DMS53 (cell line): ENCODE results near the gene TMBIM1.

Experiments used
- DNase-seq: peaks from one replicate; lab custom pipeline; 2025; lab: John Stamatoyannopoulos, UW

Gene TMBIM1, protein sequence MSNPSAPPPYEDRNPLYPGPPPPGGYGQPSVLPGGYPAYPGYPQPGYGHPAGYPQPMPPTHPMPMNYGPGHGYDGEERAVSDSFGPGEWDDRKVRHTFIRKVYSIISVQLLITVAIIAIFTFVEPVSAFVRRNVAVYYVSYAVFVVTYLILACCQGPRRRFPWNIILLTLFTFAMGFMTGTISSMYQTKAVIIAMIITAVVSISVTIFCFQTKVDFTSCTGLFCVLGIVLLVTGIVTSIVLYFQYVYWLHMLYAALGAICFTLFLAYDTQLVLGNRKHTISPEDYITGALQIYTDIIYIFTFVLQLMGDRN

DNA sequence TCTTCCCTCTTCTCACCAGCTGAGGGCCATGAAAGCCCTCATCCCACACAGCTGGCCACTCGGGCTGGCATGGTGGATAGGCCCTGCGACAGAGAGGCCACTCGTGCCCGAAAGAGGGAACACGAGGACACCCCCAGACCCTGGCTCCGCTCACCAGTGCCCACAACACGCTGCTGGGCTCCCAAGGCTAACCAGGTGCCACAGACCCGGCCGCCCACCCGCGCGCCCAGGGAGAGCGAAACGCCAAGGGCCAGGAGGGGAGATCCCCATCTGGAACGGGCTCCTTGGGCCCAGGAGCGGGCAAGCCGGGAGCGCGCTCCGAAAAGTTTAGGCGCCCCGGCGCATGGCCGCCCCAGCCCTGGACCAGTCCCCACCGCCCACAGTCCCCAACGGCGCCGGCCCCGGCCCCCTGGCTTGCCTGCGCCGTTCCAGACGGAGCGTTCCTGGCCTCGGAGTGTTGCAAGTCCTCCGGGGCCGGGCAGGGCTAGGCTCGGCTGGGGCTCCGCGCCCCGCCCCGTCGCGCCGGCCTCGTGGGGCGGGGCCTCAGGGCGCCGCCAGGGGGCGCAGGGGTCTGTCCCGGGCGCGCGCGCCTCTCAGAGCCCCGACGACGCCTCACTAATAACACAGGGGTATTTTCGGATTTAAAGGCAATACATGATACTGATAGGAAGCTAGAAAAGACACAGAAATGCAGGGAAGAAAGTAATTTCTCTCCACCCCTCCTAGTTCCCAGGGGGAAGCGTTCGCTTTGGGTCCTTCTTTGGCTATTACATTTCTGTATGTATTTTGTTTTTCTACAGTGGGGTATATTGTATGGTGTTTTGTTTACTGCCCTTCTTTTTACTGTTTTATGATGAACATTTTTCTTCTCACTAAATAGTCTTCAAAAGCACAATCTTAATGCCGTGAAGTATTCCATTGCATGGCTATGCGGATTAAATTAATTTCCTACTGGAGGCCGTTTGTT lies at the start of gene TMBIM1:
Gene TMBIM1 (minus strand): TSS at position 456 of the 967 bp plus-strand sequence. CDS start 10,362 bp downstream, outside the sequence.
- DNase-seq, result peak; percentile 79

DNA sequence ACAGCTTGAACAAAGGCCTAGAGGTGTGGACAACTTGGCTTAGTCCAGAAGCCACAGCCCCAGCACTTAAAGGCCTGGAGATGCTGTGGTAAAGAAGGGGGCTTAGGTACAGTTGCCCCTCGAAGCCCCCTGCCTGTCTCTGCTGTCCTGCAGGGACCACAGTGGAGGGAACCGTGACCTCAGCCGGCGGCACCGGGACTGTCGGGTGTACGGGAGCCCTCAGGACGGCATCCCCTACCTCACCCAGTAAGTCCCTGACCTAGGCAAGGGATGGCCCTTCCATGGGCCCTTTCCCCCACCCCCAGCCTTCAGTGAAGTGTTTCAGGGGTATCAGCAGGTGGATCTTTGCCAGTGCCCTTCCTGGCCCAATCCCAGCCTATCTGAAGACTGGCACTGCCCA lies 49.1 kb upstream of the TMBIM1 start:
- DNase-seq, result no peak

DNA sequence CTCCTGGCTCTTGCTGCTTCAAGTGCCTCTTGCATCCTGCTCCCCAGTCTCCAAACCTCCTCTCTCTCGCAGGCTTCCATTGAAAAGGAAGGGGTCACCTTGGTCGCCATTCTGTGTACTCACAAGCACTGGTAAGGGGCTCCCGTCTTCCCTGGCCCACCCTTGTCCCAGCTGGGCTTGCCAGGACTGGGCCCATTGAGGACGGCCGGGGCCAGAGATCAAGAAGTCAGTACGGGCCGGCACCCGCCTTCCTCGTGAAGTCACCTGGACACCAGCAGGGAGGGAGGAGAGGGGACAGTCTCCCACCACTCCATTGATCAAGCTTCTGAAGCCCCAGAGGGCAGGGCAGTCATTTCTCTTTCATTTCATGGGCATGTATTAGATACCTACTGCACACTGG lies 48.4 kb upstream of the TMBIM1 start:
- no peak for DNase-seq

DNA sequence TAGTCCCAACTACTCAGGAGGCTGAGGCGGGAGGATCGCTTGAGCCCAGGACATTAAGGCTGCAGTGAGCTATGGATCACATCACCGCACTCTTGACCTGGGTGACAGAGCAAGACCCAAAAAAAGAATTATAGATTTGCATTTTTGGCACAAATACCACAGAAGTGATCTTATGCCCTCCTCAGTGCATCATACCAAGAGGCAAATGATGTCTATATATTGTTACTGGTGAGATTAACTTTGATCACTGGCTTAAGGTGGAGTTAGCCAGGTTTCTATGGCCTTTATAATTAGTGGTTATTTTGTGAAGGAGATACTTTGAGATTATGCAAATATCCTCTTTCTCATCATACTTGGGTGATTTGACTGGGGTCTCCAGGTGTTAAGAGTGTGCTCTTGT lies 42.2 kb upstream of the TMBIM1 start:
- no peak for DNase-seq

DNA sequence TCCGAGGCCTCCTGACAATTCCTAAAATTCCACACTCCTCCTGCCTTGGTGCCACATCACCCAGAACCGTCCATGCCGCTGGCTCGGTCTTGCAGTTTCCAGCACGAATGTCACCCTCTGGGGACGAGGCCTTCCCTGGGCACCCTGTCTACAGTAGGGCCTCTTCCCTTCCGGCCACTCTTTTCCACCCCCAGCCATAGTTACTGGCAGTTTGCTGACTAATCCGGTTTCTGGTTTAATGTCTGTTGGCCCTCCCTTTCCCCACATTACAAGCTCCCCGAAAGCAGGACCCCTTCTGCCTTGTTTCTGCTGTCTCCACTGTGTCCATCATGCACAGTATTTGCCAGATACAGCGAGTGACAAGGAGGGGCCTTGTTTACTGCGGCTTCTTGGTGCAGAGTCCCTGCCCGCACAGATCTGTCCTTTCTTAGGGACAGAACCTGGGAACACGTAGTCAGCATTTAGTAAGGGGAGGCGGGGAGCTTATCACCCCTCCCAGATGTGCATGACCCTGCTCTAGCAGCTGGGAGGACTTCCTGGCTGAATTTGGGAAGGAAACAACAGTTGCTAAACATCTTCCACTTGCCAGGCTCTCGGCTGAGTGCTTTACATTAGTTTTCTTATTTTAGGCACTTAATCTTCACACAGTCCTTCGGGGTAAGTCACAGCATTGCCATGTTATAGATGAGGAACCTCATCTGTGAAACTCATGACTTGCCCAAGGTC lies 40.8 kb upstream of the TMBIM1 start:
- DNase-seq, result no peak

DNA sequence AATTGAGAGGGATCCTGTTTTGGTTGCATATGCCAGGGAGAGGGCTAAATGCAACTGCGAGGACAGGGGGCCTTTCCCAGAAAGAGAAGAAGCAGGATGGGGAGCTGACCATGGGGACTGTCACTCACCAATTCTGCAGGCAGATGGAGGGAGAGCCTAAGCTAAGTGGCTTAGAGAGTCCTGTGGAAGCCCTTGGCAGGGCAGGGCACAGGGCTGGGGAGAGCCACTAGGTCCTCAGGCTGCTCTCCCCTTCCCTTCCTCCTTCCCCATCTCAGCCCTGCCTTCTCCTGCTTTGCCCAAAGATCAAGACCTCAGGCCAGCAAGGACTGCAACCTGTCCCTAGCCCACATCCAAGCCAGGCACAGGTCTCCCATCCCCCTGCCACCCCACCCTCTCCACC lies 40.0 kb upstream of the TMBIM1 start:
- DNase-seq, result no peak

DNA sequence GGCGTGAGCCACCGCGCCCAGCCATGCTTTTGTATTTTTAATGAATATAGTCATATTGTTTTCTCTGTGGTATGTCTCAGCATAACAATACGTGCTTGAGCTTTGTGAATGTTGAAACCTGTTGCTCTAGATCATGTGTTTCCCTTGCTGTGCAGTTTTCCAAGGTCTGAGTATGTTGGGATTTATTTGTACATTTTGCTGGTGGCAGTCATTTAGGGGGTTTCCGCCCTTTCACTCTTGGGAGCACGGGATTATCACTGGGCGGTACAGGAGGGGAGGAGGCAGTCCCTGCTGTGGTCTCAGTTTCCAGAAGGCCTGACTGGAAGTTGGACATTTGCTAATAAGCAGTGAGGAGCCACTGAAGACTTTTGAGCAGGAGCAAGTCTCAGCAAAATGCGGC lies 39.4 kb upstream of the TMBIM1 start:
- no peak for DNase-seq

DNA sequence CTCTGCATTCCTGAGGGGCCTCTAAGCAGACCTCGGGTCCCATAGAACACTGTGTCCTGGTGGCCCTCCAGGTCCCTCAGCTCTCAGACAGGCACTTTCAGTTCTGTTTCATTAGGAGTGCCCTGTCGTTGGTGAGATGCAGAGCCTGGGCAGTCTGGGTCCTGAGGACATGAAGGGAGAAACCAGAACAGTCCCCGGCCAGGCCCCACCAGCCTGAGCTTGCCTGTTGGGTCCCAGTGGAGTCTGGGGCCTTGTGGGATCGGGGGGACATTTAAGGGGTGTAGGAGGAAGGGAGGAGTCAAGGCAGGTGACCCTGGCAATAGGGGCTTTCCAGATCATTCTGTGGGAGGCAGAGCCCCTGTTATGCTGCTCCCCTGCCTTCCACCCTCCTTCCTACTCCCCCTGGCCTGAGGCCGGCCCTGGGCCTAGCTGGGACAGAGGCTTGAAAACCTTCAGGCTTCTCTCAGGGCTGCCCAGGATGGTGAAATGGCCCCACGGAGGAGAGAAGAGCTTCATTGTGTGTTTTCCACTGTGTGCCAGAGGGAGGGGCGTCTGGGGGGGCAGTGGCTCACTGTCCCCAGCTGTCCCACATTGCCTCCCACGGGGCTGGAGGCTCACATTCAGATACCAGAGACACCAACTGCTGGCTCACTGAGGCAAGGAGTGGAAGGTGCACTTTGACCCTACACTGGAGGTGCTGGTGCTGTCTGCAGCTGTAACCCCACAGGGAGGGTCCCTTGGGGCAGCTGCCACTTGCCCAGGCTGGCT lies 37.7 kb upstream of the TMBIM1 start:
- no peak for DNase-seq

DNA sequence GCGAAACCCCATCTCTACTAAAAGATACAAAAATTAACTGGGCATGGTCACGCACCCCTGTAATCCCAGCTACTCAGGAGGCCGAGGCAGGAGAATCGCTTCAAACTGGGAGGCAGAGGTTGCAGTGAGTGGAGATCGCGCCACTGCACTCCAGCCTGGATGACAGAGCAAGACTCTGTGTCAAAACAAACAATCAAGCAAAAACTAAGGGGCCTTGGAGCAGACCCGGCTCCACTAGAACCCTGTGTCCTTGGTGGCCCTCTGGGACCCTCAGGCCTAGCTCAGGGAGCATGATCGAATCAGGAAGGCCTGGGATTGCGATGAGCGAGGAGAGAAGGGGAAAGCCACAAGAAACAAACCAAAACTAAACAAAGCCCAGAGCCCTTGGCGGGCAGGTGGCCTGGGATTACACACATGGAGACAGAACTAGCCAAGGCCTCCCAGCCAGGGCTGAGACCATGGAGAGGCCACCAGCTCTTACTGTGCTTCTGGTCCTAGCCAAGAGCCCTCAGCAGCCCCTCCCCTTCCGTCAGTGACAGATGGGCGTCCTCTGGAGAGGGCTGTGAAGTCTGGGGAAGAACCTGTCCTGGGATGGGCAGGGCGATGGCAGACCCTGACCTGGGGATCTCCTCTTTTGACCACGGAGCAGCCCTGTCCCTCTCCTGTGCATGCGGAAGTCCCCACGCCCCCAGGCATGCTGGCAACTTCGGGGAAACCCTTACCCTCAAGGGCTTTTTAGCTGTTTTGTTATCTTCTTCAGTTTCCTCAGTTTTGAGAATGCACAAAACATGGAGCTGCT lies 36.9 kb upstream of the TMBIM1 start:
- DNase-seq, result peak; percentile 5

DNA sequence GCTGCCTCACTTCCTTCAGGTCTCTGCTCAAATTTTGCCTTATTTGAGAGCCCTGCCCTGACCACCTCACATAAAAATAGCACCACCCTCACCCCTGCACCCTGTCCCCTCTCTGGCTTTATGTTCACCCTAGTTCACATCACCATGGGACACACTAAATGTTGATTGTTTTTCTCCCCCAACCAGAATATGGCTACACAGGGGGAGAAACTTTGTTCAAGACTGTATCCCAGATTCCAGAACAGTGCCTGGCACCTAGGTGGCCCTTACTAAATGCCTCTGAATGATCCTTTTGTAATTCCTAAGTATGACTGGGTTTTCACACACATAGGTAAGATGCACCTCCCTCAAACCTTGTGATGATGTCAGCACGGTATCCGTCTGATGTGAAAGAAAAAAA lies 36.0 kb upstream of the TMBIM1 start:
- no peak for DNase-seq

DNA sequence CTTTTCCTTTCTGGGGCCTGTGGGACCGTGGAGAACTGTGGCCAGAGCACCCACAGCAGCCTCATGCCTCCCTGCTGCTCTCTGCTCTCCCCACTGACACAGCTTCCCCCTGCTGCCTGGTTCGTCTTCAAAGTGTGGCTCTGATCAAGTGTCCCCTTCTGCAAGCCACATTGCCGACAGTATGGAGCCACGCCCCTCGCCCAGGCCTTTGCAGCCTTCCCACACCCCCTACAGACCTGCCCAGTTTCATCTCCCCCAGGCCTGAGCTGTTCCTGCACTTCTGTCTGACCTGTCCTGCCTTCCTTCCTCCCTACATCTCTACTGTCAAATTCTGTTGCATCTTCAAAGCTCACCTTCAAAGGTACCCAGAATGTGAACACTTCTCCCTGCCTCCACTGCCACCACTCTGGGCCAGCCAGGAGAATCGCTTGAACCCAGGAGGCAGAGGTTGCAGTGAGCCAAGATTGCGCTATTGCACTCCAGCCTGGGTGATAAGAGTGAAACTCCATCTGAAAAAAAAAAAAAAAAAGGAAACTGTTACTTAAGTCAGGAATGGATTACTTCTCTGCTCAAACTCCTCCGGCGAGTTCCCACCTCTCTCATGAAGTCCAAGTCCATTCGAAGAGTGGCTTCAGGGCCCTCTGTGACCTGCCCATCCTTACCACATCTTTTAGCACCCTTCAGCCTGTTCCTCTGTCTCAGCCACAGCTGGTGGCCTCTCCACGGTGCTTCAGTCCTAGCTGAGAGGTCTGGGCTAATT lies 35.3 kb upstream of the TMBIM1 start:
- no peak for DNase-seq

DNA sequence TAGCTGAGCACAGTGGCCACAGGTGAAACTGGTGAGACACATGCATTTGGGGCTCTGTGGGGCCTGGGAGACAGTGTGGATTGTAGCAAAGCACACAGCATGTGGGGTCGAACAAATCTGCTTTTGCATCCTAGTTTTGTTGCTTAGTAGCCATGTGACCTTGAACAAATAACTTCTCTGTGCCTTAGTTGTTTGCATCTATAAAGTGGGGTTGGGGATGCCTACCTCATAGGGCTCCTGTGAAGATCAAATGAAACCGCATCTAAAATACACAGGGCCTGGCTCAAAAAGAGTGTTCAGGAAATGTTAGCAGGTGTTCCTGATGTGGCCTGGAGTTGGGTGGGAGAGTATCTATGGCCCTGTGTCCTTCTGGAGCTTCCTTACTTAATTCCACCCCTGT lies 34.0 kb upstream of the TMBIM1 start:
- no peak for DNase-seq

DNA sequence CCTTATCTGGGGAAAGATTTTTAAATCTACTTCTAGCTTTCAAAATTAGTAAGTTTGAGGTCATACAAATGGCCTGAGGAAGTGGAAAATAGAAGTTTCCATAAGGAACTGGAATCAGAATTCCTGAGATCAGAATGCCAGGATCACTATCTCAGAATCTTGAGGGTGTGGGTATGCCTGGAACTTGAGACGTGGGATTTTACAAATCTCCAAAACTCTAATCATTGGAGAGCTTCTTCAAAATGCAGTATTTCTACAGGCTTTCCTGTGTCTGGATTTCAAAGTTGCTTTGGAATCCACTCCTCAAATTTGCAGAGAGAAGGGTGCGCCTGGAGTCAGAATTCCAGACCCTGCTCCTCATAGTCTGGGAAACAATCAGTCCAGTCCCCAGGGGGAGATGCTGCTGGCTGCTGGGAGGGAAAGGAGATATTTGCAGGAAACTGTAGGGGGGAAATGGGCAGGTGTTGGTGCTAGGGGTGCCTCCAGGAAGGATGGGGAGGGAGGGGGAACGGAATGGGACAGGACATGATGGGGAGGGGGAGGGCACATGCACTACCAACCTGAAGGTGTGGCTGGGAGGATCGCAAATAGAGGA lies 33.4 kb upstream of the TMBIM1 start:
- DNase-seq, result no peak

DNA sequence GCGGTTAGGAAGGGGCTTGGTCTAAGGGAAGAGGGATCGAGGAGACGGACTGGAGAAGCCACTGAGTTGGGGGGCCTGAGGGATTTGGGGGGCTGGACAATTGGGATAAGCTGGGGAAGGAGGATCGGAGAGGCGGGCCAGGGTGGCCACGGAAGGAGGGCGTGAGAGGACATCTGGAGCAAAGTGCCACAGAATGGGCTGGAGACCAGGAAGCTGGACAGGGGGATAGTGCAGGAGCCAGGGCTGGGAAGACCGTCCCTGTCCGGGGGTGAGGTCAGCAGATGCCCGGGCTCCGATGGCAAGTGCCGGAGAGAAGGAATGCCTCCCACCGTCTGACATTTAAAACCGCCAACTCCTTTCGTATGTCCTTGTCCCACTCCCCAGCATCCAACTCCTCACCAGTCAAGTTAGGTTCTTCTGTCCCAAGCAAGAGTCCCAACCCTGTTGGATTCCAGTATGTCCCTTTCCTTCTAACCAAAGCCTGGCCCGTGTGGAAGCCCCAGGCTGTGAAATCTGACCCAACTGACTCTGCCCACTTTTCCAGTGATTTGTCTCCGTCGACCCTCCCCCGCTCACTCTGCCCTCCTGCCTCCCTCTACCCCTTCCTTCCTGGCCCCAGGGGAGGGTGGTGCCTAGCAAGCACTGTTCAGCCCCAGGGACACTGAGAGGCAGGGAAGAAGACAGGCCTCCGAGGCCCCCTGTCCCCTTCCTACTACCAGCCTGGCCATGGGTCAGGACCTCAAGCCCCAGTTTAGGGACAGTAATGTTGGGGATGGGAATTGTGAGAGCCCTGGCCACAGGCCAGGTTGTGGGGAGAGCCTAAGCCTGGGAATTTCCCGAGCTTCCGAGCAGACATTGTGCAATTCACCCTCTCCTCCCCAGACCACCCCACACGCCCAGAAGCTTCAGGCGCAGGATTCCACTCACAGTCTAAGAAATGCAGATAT lies 31.5 kb upstream of the TMBIM1 start:
- peak; percentile 43 for DNase-seq

DNA sequence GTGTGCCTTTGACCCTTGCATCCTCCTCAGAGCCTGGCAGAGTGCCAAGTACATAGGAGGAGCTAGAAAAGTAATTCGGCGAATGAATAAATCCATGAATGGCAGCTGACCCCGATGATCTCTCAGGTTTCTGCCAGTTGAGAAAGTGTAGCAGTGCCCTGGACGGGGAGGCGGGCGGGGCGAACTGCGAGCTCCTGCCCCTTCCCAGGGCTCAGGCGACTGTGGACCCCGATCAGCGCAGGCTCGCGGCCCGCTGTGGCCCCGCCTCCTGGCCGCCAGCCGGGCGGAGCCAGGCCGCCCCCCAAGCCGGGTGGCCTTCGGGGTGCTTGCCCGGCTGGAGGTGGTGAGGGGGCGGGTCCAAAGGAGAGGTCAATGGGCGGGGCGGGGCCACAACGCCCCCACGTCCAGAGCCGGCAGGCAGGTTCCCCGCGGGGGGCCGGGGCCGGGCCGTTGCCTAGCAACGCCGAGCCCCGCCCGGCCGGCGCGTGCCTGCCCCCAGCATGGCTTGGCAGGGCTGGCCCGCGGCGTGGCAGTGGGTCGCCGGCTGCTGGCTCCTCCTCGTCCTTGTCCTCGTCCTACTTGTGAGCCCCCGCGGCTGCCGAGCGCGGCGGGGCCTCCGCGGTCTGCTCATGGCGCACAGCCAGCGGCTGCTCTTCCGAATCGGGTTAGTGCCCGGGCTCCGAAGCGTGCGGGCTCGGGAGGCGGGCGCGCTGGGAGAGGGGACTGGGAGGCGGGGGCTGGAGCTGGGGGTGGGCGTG lies 30.6 kb upstream of the TMBIM1 start:
- DNase-seq, result peak; percentile 84

DNA sequence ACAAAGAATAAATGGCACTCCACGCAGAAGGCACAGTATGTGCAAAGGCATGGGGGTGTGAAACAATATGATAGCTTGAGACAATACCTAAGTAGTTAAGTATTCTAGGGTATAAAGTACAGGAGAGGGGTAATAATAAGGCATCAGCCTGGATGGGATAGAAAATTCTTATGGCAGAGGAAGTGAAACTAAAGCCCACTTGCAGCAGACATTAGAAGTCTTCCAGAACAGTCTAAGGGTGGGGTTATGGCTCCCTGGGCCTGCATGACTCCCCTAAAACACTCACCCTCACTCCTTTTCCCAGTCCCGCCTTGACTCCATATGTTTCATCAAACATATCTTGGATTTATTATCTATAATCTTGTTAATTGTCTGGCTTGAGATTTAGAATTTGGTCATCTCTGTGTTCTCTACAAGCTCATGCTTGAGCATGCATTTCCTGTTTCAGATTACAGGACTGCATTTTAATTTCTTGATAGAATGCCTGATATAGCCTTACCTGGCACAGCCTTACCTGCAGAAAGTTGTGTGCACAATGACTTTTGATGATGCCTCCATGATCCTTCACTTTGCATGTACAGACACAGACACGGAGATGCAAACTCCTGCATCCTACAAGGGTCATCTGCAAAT lies 28.5 kb upstream of the TMBIM1 start:
- no peak for DNase-seq

DNA sequence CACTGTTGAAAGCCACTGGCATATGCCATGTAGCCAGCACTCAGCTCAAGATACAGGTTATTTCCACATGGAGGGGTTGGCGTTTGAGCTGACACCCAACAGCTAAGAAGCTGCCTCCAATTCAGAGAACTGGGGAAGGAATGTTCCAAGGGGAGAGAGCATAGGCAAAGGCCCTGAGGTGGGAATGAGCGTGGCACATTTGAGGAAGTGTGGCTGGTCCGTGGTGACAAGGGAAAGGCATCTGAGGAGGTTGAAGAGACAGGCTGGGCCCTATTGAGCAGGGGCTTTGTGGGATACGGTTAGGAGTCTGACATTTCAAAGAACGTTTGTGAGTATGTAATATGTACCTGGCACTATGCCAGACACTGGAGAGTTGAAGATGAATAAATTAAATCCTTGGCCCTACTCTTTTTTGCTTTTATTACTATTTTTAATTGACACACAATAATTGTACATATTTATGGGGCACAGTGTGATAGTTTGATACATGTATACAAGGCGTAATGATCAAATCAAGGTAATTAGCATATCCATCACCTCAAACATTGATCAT lies 27.6 kb upstream of the TMBIM1 start:
- DNase-seq, result no peak
